ENCODE data around the gene RELA.

RELA gene

DNA sequence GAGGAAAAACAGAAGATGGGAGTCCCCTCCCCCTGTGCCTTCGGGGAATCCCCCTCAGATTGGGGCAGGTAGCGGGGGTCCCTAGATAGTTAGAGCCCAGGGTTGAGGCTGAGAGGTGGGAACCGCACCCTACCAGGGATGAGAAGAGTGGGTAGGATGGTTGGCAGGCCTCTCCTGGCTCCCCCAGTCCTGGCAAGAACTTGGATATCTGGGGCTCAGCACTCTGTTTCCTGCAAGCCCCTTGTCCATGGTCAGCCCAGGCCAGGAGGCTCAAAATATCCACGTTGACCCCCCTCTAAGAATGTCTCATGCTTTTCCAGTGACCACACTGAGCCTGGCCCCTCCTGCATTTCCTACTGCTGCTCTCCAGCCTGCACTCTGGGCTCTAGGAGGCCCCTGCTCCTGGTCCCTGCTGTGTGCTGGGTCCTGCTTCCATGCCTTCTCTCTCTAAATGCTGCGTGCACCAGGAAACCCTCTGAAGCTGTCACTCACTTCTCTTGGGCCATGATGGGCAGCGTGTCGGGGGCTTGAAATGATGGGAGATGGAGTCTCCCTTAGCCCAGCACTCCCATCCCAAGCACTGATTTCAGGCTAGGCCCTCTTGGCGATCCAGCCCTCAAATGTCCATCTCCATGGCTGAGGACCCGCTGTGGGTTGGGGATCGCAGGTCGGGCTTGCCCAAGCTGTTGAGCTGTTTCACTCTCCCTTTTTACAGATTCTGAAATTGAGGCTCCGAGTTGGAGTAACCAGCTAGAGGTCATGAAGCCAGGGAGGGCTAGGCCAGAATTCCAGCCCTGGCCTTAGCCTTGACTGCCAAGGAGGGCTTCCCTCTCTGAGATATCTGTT, 50.7 kb downstream of the RELA start:
- no peak for TF ChIP-seq TEAD4 (IDR thresholded peaks at IDR 0.05)
- TF ChIP-seq, protein P1, sequence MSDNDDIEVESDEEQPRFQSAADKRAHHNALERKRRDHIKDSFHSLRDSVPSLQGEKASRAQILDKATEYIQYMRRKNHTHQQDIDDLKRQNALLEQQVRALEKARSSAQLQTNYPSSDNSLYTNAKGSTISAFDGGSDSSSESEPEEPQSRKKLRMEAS (IDR thresholded peaks at IDR 0.05): no peak
- no peak for TF ChIP-seq TCF12 (IDR thresholded peaks at IDR 0.05; ENCODE audit: low read depth)
- TF ChIP-seq TAF1 (IDR thresholded peaks at IDR 0.05; ENCODE audit: low read depth): no peak
- TF ChIP-seq CREB1 (IDR thresholded peaks at IDR 0.05; ENCODE audit: low read depth): no peak

DNA sequence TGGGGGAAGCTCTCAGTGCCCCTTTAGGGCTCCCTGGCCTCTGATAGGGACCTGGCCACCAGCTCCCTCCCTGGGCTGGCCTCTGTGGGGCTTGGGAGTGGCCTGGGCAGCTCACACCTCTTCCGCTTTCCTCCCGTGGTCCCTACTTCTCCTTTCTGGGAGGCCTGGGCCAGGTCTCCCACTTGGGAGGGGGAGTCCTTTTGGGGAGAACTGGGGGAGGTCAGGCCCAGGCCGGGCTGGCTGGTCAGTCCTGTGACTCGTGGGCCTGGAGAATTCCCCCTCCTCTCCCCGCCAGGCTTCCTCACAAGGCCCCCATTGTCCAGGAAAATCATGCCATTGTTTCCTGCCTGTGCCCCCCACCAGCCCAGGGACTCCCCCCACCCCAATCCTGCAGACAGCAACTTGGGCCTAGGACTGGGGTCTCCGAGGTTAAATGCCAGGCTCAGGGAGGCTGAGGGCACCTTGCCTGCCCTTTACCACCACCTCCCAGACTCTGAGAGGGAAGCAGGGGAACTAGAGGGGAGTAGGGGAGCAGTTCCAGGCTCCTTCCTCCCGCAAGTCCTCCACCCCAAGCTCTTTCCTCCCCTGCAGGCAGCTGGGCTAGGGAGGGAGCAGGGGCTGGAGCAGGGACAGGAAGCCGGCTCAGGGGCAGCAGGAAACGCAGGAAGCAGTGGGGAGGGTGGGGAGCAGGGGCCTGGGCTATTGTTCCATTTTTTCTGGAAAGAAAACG, 51.5 kb downstream of the RELA start:
- TF ChIP-seq, protein P2, sequence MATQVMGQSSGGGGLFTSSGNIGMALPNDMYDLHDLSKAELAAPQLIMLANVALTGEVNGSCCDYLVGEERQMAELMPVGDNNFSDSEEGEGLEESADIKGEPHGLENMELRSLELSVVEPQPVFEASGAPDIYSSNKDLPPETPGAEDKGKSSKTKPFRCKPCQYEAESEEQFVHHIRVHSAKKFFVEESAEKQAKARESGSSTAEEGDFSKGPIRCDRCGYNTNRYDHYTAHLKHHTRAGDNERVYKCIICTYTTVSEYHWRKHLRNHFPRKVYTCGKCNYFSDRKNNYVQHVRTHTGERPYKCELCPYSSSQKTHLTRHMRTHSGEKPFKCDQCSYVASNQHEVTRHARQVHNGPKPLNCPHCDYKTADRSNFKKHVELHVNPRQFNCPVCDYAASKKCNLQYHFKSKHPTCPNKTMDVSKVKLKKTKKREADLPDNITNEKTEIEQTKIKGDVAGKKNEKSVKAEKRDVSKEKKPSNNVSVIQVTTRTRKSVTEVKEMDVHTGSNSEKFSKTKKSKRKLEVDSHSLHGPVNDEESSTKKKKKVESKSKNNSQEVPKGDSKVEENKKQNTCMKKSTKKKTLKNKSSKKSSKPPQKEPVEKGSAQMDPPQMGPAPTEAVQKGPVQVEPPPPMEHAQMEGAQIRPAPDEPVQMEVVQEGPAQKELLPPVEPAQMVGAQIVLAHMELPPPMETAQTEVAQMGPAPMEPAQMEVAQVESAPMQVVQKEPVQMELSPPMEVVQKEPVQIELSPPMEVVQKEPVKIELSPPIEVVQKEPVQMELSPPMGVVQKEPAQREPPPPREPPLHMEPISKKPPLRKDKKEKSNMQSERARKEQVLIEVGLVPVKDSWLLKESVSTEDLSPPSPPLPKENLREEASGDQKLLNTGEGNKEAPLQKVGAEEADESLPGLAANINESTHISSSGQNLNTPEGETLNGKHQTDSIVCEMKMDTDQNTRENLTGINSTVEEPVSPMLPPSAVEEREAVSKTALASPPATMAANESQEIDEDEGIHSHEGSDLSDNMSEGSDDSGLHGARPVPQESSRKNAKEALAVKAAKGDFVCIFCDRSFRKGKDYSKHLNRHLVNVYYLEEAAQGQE (IDR thresholded peaks at IDR 0.05; ENCODE audit: low read depth): no peak
- no peak for TF ChIP-seq YY1 (IDR thresholded peaks at IDR 0.05; ENCODE audit: low read depth)
- TF ChIP-seq EP300 (IDR thresholded peaks at IDR 0.05; ENCODE audit: borderline replicate concordance): no peak
- no peak for TF ChIP-seq TAF1 (IDR thresholded peaks at IDR 0.05; ENCODE audit: low read depth)
- TF ChIP-seq EGR1 (IDR thresholded peaks at IDR 0.05): no peak
- no peak for TF ChIP-seq FOXM1 (IDR thresholded peaks at IDR 0.05; ENCODE audit: borderline replicate concordance, low read depth)
- no peak for TF ChIP-seq CEBPB (IDR thresholded peaks at IDR 0.05)
- TF ChIP-seq TEAD4 (IDR thresholded peaks at IDR 0.05): no peak
- no peak for TF ChIP-seq NFIC (IDR thresholded peaks at IDR 0.05)
- no peak for TF ChIP-seq RAD21 (IDR thresholded peaks at IDR 0.05; ENCODE audit: low read depth)
- TF ChIP-seq, protein P3, sequence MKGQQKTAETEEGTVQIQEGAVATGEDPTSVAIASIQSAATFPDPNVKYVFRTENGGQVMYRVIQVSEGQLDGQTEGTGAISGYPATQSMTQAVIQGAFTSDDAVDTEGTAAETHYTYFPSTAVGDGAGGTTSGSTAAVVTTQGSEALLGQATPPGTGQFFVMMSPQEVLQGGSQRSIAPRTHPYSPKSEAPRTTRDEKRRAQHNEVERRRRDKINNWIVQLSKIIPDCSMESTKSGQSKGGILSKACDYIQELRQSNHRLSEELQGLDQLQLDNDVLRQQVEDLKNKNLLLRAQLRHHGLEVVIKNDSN (IDR thresholded peaks at IDR 0.05): no peak
- TF ChIP-seq, protein P1 (IDR thresholded peaks at IDR 0.05): no peak
- no peak for TF ChIP-seq TCF12 (IDR thresholded peaks at IDR 0.05; ENCODE audit: low read depth)

DNA sequence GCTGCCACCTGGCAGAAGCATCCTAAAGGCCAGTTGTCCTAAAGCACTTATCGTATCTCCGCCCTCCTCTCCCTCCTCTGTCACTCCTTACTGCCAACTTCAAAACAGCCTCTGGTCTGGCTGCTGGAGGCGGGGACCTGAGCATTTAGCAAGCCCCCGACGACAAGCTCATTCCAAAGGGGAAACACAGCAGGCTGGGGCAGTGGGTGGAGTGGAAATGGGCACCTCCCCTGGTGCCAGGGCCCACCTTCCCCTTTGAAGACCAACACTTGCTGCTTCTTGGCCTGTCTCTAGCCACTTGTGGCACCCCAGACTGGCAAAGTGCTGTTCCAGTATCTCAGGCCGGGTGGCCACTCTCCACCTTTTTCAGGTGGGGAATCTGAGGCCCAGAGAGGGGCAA, 52.3 kb downstream of the RELA start:
- TF ChIP-seq NFIC (IDR thresholded peaks at IDR 0.05): no peak
- TF ChIP-seq, protein P2 (IDR thresholded peaks at IDR 0.05; ENCODE audit: low read depth): no peak
- TF ChIP-seq YY1 (IDR thresholded peaks at IDR 0.05; ENCODE audit: low read depth): no peak
- no peak for TF ChIP-seq TEAD4 (IDR thresholded peaks at IDR 0.05)
- TF ChIP-seq CREB1 (IDR thresholded peaks at IDR 0.05; ENCODE audit: low read depth): no peak
- TF ChIP-seq EGR1 (IDR thresholded peaks at IDR 0.05): no peak
- no peak for TF ChIP-seq FOXM1 (IDR thresholded peaks at IDR 0.05; ENCODE audit: borderline replicate concordance, low read depth)
- TF ChIP-seq ZBTB7A (IDR thresholded peaks at IDR 0.05; ENCODE audit: low read depth): no peak
- TF ChIP-seq, protein P1 (IDR thresholded peaks at IDR 0.05): no peak
- TF ChIP-seq TAF1 (IDR thresholded peaks at IDR 0.05; ENCODE audit: low read depth): no peak
- TF ChIP-seq CEBPB (IDR thresholded peaks at IDR 0.05): no peak
- TF ChIP-seq, protein P3 (IDR thresholded peaks at IDR 0.05): no peak
- no peak for TF ChIP-seq RAD21 (IDR thresholded peaks at IDR 0.05; ENCODE audit: low read depth)
- no peak for TF ChIP-seq EP300 (IDR thresholded peaks at IDR 0.05; ENCODE audit: borderline replicate concordance)
- TF ChIP-seq TCF12 (IDR thresholded peaks at IDR 0.05; ENCODE audit: low read depth): no peak

DNA sequence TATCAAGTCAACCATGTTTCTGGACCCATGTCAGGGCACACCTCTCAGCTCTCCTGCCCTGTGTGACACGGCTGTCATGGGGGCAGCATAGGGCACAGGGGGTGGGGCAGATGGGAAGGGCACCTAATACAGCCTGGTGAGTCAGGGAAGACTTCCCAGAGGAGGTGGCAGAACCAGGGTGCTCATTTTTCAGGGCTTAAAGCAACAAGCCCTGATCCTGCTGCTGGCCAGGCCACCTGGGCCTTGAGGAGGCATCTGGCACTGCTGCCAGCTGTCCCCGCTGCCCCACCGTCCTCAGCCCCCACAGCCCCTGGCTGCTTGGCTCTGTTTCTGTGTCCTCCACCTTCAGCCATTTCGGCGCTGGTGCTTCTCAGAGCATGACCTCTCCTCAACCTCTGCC, 53.1 kb downstream of the RELA start:
- TF ChIP-seq TAF1 (IDR thresholded peaks at IDR 0.05; ENCODE audit: low read depth) (no peak), TEAD4 (IDR thresholded peaks at IDR 0.05) (no peak)
- TF ChIP-seq, protein P3 (IDR thresholded peaks at IDR 0.05): no peak

DNA sequence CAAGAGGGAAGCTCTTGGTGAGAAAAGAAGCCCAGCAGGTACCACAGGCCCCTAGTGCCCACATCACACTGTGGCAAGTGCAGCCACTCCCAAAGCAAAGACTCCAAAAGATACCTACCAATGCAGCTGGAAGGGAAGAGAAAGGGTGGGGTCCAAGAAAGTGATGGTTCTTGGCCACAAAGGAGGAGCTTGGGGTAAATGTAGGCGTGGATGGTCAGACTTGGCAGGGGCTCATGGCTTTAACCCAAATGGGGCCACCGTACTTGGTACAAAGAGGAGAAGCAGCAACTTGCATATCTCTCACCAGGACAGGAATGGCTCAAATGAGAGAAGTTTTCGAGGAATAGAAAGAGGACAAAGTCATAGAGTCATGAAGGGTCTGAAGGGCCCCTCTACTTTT, 53.5 kb downstream of the RELA start:
- TF ChIP-seq EGR1 (IDR thresholded peaks at IDR 0.05): no peak
- TF ChIP-seq, protein P3 (IDR thresholded peaks at IDR 0.05): no peak
- TF ChIP-seq, protein P1 (IDR thresholded peaks at IDR 0.05): no peak
- TF ChIP-seq TEAD4 (IDR thresholded peaks at IDR 0.05): no peak
- TF ChIP-seq YY1 (IDR thresholded peaks at IDR 0.05; ENCODE audit: low read depth): no peak
- no peak for TF ChIP-seq TCF12 (IDR thresholded peaks at IDR 0.05; ENCODE audit: low read depth)
- TF ChIP-seq EP300 (IDR thresholded peaks at IDR 0.05; ENCODE audit: borderline replicate concordance): no peak
- TF ChIP-seq FOXM1 (IDR thresholded peaks at IDR 0.05; ENCODE audit: borderline replicate concordance, low read depth): no peak
- no peak for TF ChIP-seq NFIC (IDR thresholded peaks at IDR 0.05)
- no peak for TF ChIP-seq RAD21 (IDR thresholded peaks at IDR 0.05; ENCODE audit: low read depth)
- no peak for TF ChIP-seq CEBPB (IDR thresholded peaks at IDR 0.05)
- TF ChIP-seq, protein P2 (IDR thresholded peaks at IDR 0.05; ENCODE audit: low read depth): no peak
- no peak for TF ChIP-seq ZBTB7A (IDR thresholded peaks at IDR 0.05; ENCODE audit: low read depth)
- TF ChIP-seq CREB1 (IDR thresholded peaks at IDR 0.05; ENCODE audit: low read depth): no peak
- no peak for TF ChIP-seq TAF1 (IDR thresholded peaks at IDR 0.05; ENCODE audit: low read depth)

Measured in Ishikawa (cell line).